Neural progenitor cell (in vitro differentiated cells): Measurements from ENCODE around the gene LBHD1. TPM values are rescaled to one million over a fixed set of nuclear protein-coding genes. Genes with fewer than 3 reads are reported as not detected.

Source experiments
- DNase-seq: peaks from one replicate; pipeline ENCODE4 v3.0.0-alpha.2; 2016; ENCODE audit warnings: low spot score
- H2AFZ ChIP-seq: fragments of 200-600 bp; sonication (generic); replicated peaks from 2 replicates; pipeline ENCODE4 v1.6.1; 2016; ENCODE audit warnings: antibody characterized with exemption
- H3F3A ChIP-seq: fragments of 200-600 bp; sonication (generic); 2 replicates; pipeline ENCODE4 v1.6.1; 2016; ENCODE audit warnings: antibody characterized with exemption, low read depth
- H3K27ac ChIP-seq: fragments of 200-600 bp; sonication (generic); 2 replicates; pipeline ENCODE4 v1.5.1; 2016; ENCODE audit warnings: mild to moderate bottlenecking
- H3K27me3 ChIP-seq: fragments of 200-600 bp; sonication (generic); 2 replicates; pipeline ENCODE4 v1.6.1; 2016; ENCODE audit warnings: mild to moderate bottlenecking, moderate library complexity
- H3K36me3 ChIP-seq: fragments of 200-600 bp; sonication (generic); 2 replicates; pipeline ENCODE4 v1.5.1; 2016
- H3K4me1 ChIP-seq: fragments of 200-600 bp; sonication (generic); 2 replicates; pipeline ENCODE4 v1.6.1; 2016; ENCODE audit warnings: mixed run types
- H3K4me2 ChIP-seq: fragments of 200-600 bp; sonication (generic); 2 replicates; pipeline ENCODE4 v1.6.1; 2016
- H3K4me3 ChIP-seq: fragments of 200-600 bp; sonication (generic); 2 replicates; pipeline ENCODE4 v1.5.1; 2016
- H3K79me2 ChIP-seq: fragments of 200-600 bp; sonication (generic); 2 replicates; pipeline ENCODE4 v1.6.1; 2016; ENCODE audit warnings: low read depth
- H3K9ac ChIP-seq: fragments of 200-600 bp; sonication (generic); 2 replicates; pipeline ENCODE4 v1.6.1; 2016
- H3K9me3 ChIP-seq: fragments of 200-600 bp; sonication (generic); 2 replicates; pipeline ENCODE4 v1.5.1; 2016; ENCODE audit warnings: low read depth
- H4K20me1 ChIP-seq: fragments of 200-600 bp; sonication (generic); 2 replicates; pipeline ENCODE4 v1.6.1; 2016; ENCODE audit warnings: low read depth
- H3K27ac Mint-ChIP-seq: 3 replicates; pipeline ENCODE4 v1.8.0; 2021; ENCODE audit warnings: mixed read lengths
- H3K27me3 Mint-ChIP-seq: 2 replicates; pipeline ENCODE4 v1.8.0; 2022; ENCODE audit warnings: low read depth, mild to moderate bottlenecking, inconsistent platforms, moderate library complexity, mixed read lengths; ENCODE audit not compliant: insufficient read depth
- H3K36me3 Mint-ChIP-seq: 3 replicates; pipeline ENCODE4 v1.8.0; 2021; ENCODE audit warnings: mixed read lengths
- H3K4me1 Mint-ChIP-seq: 3 replicates; pipeline ENCODE4 v1.8.0; 2021; ENCODE audit warnings: mixed read lengths
- H3K4me3 Mint-ChIP-seq: 3 replicates; pipeline ENCODE4 v1.8.0; 2021; ENCODE audit warnings: mild to moderate bottlenecking, moderate library complexity, mixed read lengths
- H3K9me3 Mint-ChIP-seq: 3 replicates; pipeline ENCODE4 v1.8.0; 2020; ENCODE audit warnings: mixed read lengths
- CTCF ChIP-seq: fragments of 200-600 bp; sonication (generic); IDR thresholded peaks from 2 replicates; pipeline ENCODE4 v1.5.1; 2017; ENCODE audit warnings: antibody characterized with exemption, mild to moderate bottlenecking
- EZH2 ChIP-seq: fragments of 200-600 bp; sonication (generic); IDR thresholded peaks from 2 replicates; pipeline ENCODE4 v1.6.1; 2017; ENCODE audit warnings: antibody characterized with exemption, mild to moderate bottlenecking, moderate library complexity
- EZH2phosphoT487 ChIP-seq: fragments of 200-600 bp; sonication (generic); IDR thresholded peaks from 2 replicates; pipeline ENCODE4 v1.6.1; 2017; ENCODE audit warnings: antibody characterized with exemption
- total RNA-seq: library from RNA; depleted of rRNA; stranded (reverse); fragments of >200 nt; gene quantifications from 2 replicates; pipeline ENCODE4 v1.2.3, GENCODE V29; 2015; ENCODE audit warnings: low replicate concordance

The LBHD1 gene
- total RNA-seq, 1 donor from 2014 or later = 4.0 TPM

GRCh38 chr11:62688491-62688890, 16.4 kb upstream of the LBHD1 start:
- H3K27me3 ChIP-seq = no peaks in the 10 kb centered on the region
- Mint-ChIP-seq H3K27ac (no peak overlapping the region), H3K36me3 (peaks cover 8% of the 10 kb centered on the region), H3K27me3 (peaks cover 2% of the 10 kb centered on the region), H3K4me3 (no peak overlapping the region), H3K9me3 (no peaks in the 10 kb centered on the region), H3K4me1 (peaks cover 6% of the 10 kb centered on the region)
- H3F3A ChIP-seq = peaks cover 7% of the 10 kb centered on the region
- H3K79me2 ChIP-seq = no peaks in the 10 kb centered on the region
- no peaks in the 10 kb centered on the region for H3K36me3 ChIP-seq
- no peak for TF ChIP-seq CTCF
- TF ChIP-seq EZH2 = no peak
- no peak for TF ChIP-seq EZH2phosphoT487
- H3K4me2 ChIP-seq = no peak overlapping the region
- H4K20me1 ChIP-seq = no peaks in the 10 kb centered on the region
- no peak overlapping the region for H3K4me3 ChIP-seq
- H3K9me3 ChIP-seq = no peaks in the 10 kb centered on the region
- DNase-seq = no peak
- no peaks in the 10 kb centered on the region for H3K4me1 ChIP-seq
- no peak overlapping the region for H3K9ac ChIP-seq
- no peak overlapping the region for H3K27ac ChIP-seq
- H2AFZ ChIP-seq = no peak overlapping the region

GRCh38 chr11:62687508-62688396, 15.7 kb upstream of the LBHD1 start:
- Histone ChIP-seq H3K79me2 (no peaks in the 10 kb centered on the region), H4K20me1 (no peaks in the 10 kb centered on the region), H3K4me2 (no peak overlapping the region), H3K27me3 (no peaks in the 10 kb centered on the region), H3K9me3 (no peaks in the 10 kb centered on the region), H3K27ac (no peak overlapping the region), H2AFZ (no peak overlapping the region), H3K4me3 (no peak overlapping the region), H3K9ac (no peak overlapping the region), H3K36me3 (no peaks in the 10 kb centered on the region), H3K4me1 (no peaks in the 10 kb centered on the region), H3F3A (peaks cover 7% of the 10 kb centered on the region)
- peaks cover 2% of the 10 kb centered on the region for H3K27me3 Mint-ChIP-seq
- H3K4me3 Mint-ChIP-seq = no peak overlapping the region
- DNase-seq = no peak
- H3K9me3 Mint-ChIP-seq = no peaks in the 10 kb centered on the region
- no peak for TF ChIP-seq CTCF
- H3K27ac Mint-ChIP-seq = no peak overlapping the region
- peaks cover 6% of the 10 kb centered on the region for H3K4me1 Mint-ChIP-seq
- peaks cover 6% of the 10 kb centered on the region for H3K36me3 Mint-ChIP-seq

- no peaks in the 10 kb centered on the region for H3K27me3 ChIP-seq
- TF ChIP-seq EZH2phosphoT487 = no peak
- no peak for TF ChIP-seq CTCF
- no peak for TF ChIP-seq EZH2
- H3K4me2 ChIP-seq = no peak overlapping the region
- Mint-ChIP-seq H3K9me3 (no peaks in the 10 kb centered on the region), H3K4me3 (no peak overlapping the region), H3K27ac (no peak overlapping the region), H3K36me3 (peaks cover 6% of the 10 kb centered on the region), H3K27me3 (peaks cover 2% of the 10 kb centered on the region), H3K4me1 (peaks cover 20% of the 10 kb centered on the region)
- H3K36me3 ChIP-seq = no peaks in the 10 kb centered on the region
- H4K20me1 ChIP-seq = peaks cover 8% of the 10 kb centered on the region
- DNase-seq = no peak
- H3F3A ChIP-seq = peaks cover 25% of the 10 kb centered on the region
- H2AFZ ChIP-seq = no peak overlapping the region
- H3K9ac ChIP-seq = no peak overlapping the region
- H3K4me1 ChIP-seq = peaks cover 7% of the 10 kb centered on the region
- H3K4me3 ChIP-seq = no peak overlapping the region
- H3K27ac ChIP-seq = no peak overlapping the region
- H3K79me2 ChIP-seq = peaks cover 17% of the 10 kb centered on the region
- no peaks in the 10 kb centered on the region for H3K9me3 ChIP-seq
Measured at GRCh38 chr11:62682518-62682917, 10.5 kb upstream of the LBHD1 start.
